ENCODE results near the gene PFN3. TPM values are rescaled to one million over a fixed set of nuclear protein-coding genes. Genes with fewer than 3 reads are reported as not detected.

The PFN3 gene
- total and polyA plus RNA-seq, 12 donors: not detected

DNA sequence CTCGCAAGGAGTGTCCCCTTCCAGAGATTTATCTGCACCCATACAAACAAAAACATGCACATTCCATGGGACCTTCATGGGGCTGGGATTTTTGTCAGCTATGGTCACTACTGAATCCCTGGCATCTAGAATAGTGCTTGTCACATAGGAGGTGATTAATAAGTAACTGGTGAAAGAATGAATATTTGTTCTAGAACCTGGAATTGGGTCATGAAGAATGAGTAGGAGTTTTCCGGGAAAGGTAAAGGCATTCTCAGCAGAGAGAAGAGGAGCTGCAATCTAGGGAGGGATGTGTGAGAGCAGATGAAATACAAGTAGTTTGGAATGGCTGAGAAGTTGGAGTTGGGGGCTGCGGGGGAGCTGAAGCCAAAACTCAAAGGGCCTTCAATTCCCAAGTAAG is 46.2 kb downstream of the PFN3 start:
- Histone ChIP-seq H3K27me3 (no peaks in the 10 kb centered on the region), H3K27ac (no peak overlapping the region), H3K9me3 (replicated peaks in 1 of 3) (no peaks in the 10 kb centered on the region), H3K4me3 (no peak overlapping the region), H3K4me1 (replicated peaks in 1 of 2) (peaks cover 17% of the 10 kb centered on the region in 2 donors), H3K36me3 (replicated peaks in 1 of 2) (no peaks in the 10 kb centered on the region)
- intact Hi-C loops (cut with DNase I): no loop called here
- WGBS, 4 donors: 85 to 94% (median 90%) methylated on average over 3 of the region's 3 CpGs
- DNase-seq: no peak
- TF ChIP-seq POLR2A (IDR thresholded peaks at IDR 0.05): no peak
- TF ChIP-seq, protein P1, sequence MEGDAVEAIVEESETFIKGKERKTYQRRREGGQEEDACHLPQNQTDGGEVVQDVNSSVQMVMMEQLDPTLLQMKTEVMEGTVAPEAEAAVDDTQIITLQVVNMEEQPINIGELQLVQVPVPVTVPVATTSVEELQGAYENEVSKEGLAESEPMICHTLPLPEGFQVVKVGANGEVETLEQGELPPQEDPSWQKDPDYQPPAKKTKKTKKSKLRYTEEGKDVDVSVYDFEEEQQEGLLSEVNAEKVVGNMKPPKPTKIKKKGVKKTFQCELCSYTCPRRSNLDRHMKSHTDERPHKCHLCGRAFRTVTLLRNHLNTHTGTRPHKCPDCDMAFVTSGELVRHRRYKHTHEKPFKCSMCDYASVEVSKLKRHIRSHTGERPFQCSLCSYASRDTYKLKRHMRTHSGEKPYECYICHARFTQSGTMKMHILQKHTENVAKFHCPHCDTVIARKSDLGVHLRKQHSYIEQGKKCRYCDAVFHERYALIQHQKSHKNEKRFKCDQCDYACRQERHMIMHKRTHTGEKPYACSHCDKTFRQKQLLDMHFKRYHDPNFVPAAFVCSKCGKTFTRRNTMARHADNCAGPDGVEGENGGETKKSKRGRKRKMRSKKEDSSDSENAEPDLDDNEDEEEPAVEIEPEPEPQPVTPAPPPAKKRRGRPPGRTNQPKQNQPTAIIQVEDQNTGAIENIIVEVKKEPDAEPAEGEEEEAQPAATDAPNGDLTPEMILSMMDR (IDR thresholded peaks at IDR 0.05): no peak

DNA sequence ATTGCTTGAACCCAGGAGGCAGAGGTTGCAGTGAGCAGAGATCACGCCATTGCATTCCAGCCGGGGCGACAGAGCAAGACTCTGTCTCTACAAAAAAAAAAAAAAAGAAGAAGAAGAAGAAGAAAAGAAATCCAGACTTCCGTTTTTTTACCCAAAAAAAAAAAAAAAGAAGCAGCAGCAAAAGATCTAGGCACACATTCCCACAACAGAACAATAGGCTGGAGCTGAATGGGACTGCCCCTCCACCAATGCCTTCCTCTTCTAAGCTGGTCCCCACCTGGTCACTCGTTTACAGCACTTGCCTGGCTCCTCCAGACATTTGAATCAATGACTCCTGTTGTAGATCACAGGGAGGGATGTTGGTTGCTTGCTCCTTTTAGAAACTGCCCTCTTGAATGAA is 47.4 kb downstream of the PFN3 start:
- intact Hi-C loops (cut with DNase I): no loop called here
- H3K27ac ChIP-seq: no peak overlapping the region
- TF ChIP-seq, protein P1 (IDR thresholded peaks at IDR 0.05): no peak
- no peak for TF ChIP-seq POLR2A (IDR thresholded peaks at IDR 0.05)
- H3K9me3 ChIP-seq (replicated peaks in 1 of 3): no peaks in the 10 kb centered on the region
- no peak for DNase-seq
- H3K36me3 ChIP-seq (replicated peaks in 1 of 2): peaks cover 0 to 3% of the 10 kb centered on the region in 2 donors
- no peaks in the 10 kb centered on the region for H3K27me3 ChIP-seq
- WGBS, 4 donors: 60 to 70% (median 64%) methylated on average over 5 of the region's 5 CpGs
- peaks cover 17 to 21% of the 10 kb centered on the region in 2 donors for H3K4me1 ChIP-seq (replicated peaks in 1 of 2)
- no peak overlapping the region for H3K4me3 ChIP-seq

DNA sequence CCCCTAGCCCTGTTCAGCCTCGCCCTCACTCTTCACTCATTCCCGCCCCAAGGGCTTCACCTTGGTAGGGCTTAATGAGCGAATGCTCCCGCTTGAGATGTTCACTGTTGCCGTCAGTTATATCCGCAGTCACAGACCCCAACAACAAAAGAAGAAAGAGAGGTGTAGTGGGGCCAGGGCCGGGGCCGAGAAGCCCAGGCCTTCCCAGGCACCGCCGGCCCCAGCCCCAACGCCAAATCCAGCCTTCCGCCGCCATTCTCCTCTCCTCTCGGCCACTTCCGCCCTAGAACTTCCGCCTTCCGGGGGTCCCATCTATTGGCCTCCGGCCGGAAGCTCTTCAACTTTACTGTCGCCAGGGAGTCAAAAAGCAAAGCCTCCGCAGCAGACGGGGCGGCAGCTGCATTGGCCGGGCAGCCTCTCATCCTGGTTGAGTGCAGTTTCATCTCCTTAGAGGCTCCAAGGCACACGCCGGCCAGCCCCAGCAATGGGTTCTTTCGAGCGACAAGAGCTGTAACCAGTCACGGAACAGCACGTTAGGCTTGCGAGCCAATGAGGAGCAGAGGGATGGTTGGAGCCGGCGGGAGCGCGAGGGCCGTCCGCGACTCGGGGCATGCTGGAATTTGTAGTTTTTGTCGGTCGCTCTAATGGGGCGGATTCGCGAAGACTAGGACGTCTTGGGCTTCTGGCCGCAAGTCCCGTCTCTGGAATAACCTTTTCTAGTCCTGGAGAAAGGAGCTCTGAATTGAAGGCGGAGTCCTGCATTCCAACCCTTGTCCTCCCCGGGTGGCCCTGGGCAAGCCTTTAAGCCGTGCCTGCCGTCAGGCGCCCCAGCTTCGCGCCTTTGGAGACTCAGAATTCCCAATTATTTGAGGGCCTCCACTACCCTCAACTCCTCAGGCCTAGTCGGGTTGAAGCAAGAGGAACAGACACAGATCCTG is 48.8 kb downstream of the PFN3 start, which contains the start of gene LMAN2:
LMAN2 (minus strand) TSS at position 277 of the 938 bp plus-strand sequence; CDS start at position 256, 21 bp downstream.
- no peaks in the 10 kb centered on the region for H3K9me3 ChIP-seq (replicated peaks in 1 of 3)
- TF ChIP-seq, protein P1 (IDR thresholded peaks at IDR 0.05): no peak
- TF ChIP-seq POLR2A (IDR thresholded peaks at IDR 0.05): peak; percentile 35 to 40
- peak within 1 kb of the TSS; percentile 50 to 99 (median 83) for H3K4me3 ChIP-seq
- H3K4me1 ChIP-seq (replicated peaks in 1 of 2): peaks cover 17 to 35% of the 10 kb centered on the region in 2 donors
- no peaks in the 10 kb centered on the region for H3K27me3 ChIP-seq
- peaks cover 0 to 10% of the 10 kb centered on the region in 2 donors for H3K36me3 ChIP-seq (replicated peaks in 1 of 2)
- DNase-seq: peak; percentile 92 to 98 (median 95)
- 5 to 7% (median 6%) methylated on average over 39 to 55 of the region's 55 CpGs for WGBS, 4 donors
- H3K27ac ChIP-seq: peak within 1 kb of the TSS; percentile 69 to 94 (median 86)
- intact Hi-C loops (cut with DNase I): no loop called here

DNA sequence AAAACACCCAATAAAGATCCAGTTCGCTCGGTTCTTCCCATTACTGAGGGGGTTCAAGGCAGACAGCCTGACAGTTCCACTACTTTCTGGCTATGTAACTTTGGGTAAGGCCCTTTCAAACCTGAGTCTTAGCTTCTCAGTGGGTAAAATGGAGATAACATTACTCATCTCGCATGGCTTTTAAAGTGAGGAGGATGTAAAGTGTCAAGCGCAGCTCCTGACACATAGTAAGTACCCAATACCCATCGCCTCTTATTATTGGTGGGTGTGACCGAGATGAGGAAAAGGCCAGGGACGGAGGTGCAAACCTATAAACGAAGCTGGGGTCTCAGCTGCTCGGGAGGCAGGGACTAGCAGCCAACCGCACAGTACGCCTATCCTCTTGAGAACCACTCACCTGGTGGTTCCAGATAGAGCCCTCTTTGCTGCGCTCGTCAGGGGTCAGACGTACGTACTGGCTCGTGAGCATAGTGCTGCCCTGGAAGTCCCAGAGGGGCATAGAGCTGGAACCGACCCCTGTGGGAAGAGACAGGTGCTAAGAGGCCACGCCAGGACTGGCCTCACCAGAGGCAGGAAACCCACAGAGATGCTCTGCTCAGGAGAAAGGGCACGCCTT is 49.6 kb downstream of the PFN3 start:
- peak overlapping the region; percentile 50 to 99 (median 83) for H3K4me3 ChIP-seq
- peak overlapping the region in 4 of 5 donors; percentile 80 to 94 (median 88) for H3K27ac ChIP-seq
- intact Hi-C loops (cut with DNase I): no loop called here
- peaks cover 0 to 10% of the 10 kb centered on the region in 2 donors for H3K36me3 ChIP-seq (replicated peaks in 1 of 2)
- no peaks in the 10 kb centered on the region for H3K27me3 ChIP-seq
- TF ChIP-seq, protein P1 (IDR thresholded peaks at IDR 0.05): no peak
- TF ChIP-seq POLR2A (IDR thresholded peaks at IDR 0.05): no peak
- WGBS, 4 donors: 10 to 13% (median 12%) methylated on average over 11 to 19 of the region's 19 CpGs
- DNase-seq: no peak
- peaks cover 17 to 39% of the 10 kb centered on the region in 2 donors for H3K4me1 ChIP-seq (replicated peaks in 1 of 2)
- H3K9me3 ChIP-seq (replicated peaks in 1 of 3): no peaks in the 10 kb centered on the region

Data from adrenal gland (tissue), 12 donors.